ENCODE measurements around the gene SELPLG.

Gene SELPLG

GRCh38 chr12:108604208-108604941 lies 29.3 kb downstream of the SELPLG start:
- no peak overlapping the region for H3K4me3 ChIP-seq (ENCODE audit: low read depth, low read length)
- no peak for TF ChIP-seq CTCF (IDR thresholded peaks at IDR 0.05; ENCODE audit: borderline replicate concordance, insufficient read depth, low read depth, low read length)

- no peak for TF ChIP-seq CTCF (IDR thresholded peaks at IDR 0.05; ENCODE audit: borderline replicate concordance, insufficient read depth, low read depth, low read length)
- H3K4me3 ChIP-seq (ENCODE audit: low read depth, low read length): no peak overlapping the region
Observed at GRCh38 chr12:108603743-108604142, 30.0 kb downstream of the SELPLG start.

GRCh38 chr12:108602976-108603704 lies 30.6 kb downstream of the SELPLG start:
- no peak overlapping the region for H3K4me3 ChIP-seq (ENCODE audit: low read depth, low read length)
- TF ChIP-seq CTCF (IDR thresholded peaks at IDR 0.05; ENCODE audit: borderline replicate concordance, insufficient read depth, low read depth, low read length): no peak

- H3K4me3 ChIP-seq (ENCODE audit: low read depth, low read length): no peak overlapping the region
- no peak for TF ChIP-seq CTCF (IDR thresholded peaks at IDR 0.05; ENCODE audit: borderline replicate concordance, insufficient read depth, low read depth, low read length)
Observed at GRCh38 chr12:108602209-108602705, 31.4 kb downstream of the SELPLG start.

- no peak overlapping the region for H3K4me3 ChIP-seq (ENCODE audit: low read depth, low read length)
- TF ChIP-seq CTCF (IDR thresholded peaks at IDR 0.05; ENCODE audit: borderline replicate concordance, insufficient read depth, low read depth, low read length): no peak
Observed at GRCh38 chr12:108600702-108601007, 33.0 kb downstream of the SELPLG start.

- no peak overlapping the region for H3K4me3 ChIP-seq (ENCODE audit: low read depth, low read length)
- TF ChIP-seq CTCF (IDR thresholded peaks at IDR 0.05; ENCODE audit: borderline replicate concordance, insufficient read depth, low read depth, low read length): no peak
Observed at GRCh38 chr12:108599948-108600701, 33.6 kb downstream of the SELPLG start.

Measured in GM12875 (cell line).